Activated naive CD8-positive, alpha-beta T cell treated with anti-CD3 and anti-CD28 coated beads, Interleukin-2, amount 50 U/mL, for 16 hours (primary cell): ENCODE results near the gene GSS.

Source experiments
- DNase-seq: peaks from one replicate; pipeline ENCODE4 v3.0.0-alpha.2; 2020; ENCODE audit warnings: low read depth, low spot score

Gene GSS

GRCh38 chr20:34978092-34978744, 22.6 kb upstream of the GSS start:
- DNase-seq = no peak

GRCh38 chr20:34977365-34978091, 21.9 kb upstream of the GSS start:
- DNase-seq = no peak

GRCh38 chr20:34976286-34976685, 20.7 kb upstream of the GSS start:
- no peak for DNase-seq

GRCh38 chr20:34974246-34974645, 18.6 kb upstream of the GSS start:
- DNase-seq = no peak

GRCh38 chr20:34971561-34972235, 16.1 kb upstream of the GSS start:
- DNase-seq = no peak

- DNase-seq = no peak
These were observed 15.4 kb upstream of the GSS start for GRCh38 chr20:34970846-34971560.

GRCh38 chr20:34970193-34970840, 14.7 kb upstream of the GSS start:
- DNase-seq = no peak

GRCh38 chr20:34968042-34968775, 12.6 kb upstream of the GSS start:
- no peak for DNase-seq

GRCh38 chr20:34967421-34967820, 11.8 kb upstream of the GSS start:
- DNase-seq = no peak

- DNase-seq = no peak
These were observed 9.4 kb upstream of the GSS start for GRCh38 chr20:34965051-34965450.

- DNase-seq = no peak
These were observed 8.9 kb upstream of the GSS start for GRCh38 chr20:34964486-34964885.

- DNase-seq = no peak
These were observed 1.3 kb upstream of the GSS start for GRCh38 chr20:34956751-34957472.

- DNase-seq = no peak
These were observed 444 bp upstream of the GSS start for GRCh38 chr20:34956041-34956458.

- DNase-seq = no peak
These were observed 739 bp downstream of the GSS start for GRCh38 chr20:34954904-34955230.

- no peak for DNase-seq
These were observed 1.6 kb downstream of the GSS start for GRCh38 chr20:34953960-34954359.

- no peak for DNase-seq
These were observed 2.9 kb downstream of the GSS start for GRCh38 chr20:34952671-34953070.

- no peak for DNase-seq
These were observed 4.0 kb downstream of the GSS start for GRCh38 chr20:34951652-34952051.

- DNase-seq = no peak
These were observed 4.4 kb downstream of the GSS start for GRCh38 chr20:34951252-34951651.

GRCh38 chr20:34949120-34949519, 6.5 kb downstream of the GSS start:
- no peak for DNase-seq

GRCh38 chr20:34948030-34948429, 7.6 kb downstream of the GSS start:
- no peak for DNase-seq
